AG04450 (cell line): ENCODE results near the gene UBE2L5. TPM values are rescaled to one million over a fixed set of nuclear protein-coding genes. Genes with fewer than 3 reads are reported as not detected.
A peak's percentile ranks its signal among the peaks of the same experiment; 100 is the strongest.

ENCODE experiments used
- CTCF ChIA-PET: fragments of 300-600, 350-600 bp; formaldehyde crosslinking; extraction: SDS; loops from one replicate; lab custom pipeline; 2022; ENCODE audit warnings: antibody characterized with exemption, inconsistent platforms; lab: Charles Lee
- POLR2A ChIA-PET: fragments of 350-600 bp; formaldehyde crosslinking; extraction: SDS; loops from one replicate; lab custom pipeline; 2021; ENCODE audit warnings: antibody characterized with exemption, inconsistent platforms; lab: Yijun Ruan, JAX
- DNase-seq: peaks from one replicate; pipeline ENCODE4 v3.0.0-alpha.2; 2011; ENCODE audit warnings: low read depth, low spot score
- H3K27ac ChIP-seq: one replicate; pipeline ENCODE4 v1.5.1; 2012; ENCODE audit warnings: low read depth, low read length, control low read depth
- H3K27me3 ChIP-seq: one replicate; pipeline ENCODE4 v1.6.0; 2012; ENCODE audit warnings: low read length; ENCODE audit not compliant: control insufficient read depth, insufficient read depth
- H3K4me3 ChIP-seq: 2 replicates; pipeline ENCODE4 v1.5.1; 2011; ENCODE audit warnings: mild to moderate bottlenecking, low read depth, low read length, control low read depth
- H3K9me3 ChIP-seq: 2 replicates; pipeline ENCODE4 v1.5.1; 2012; ENCODE audit warnings: low read length; ENCODE audit not compliant: control insufficient read depth, insufficient read depth
- CTCF ChIP-seq: IDR thresholded peaks from 2 replicates; pipeline ENCODE4 v1.5.1; 2011; ENCODE audit warnings: low read depth, low read length, control low read depth, inconsistent platforms
- polyA plus RNA-seq: library from polyadenylated mRNA; depleted of rRNA; stranded (reverse); fragments of >200 nt; gene quantifications from 2 replicates; pipeline ENCODE4 v1.2.3, GENCODE V29; 2011

The UBE2L5 gene
- polyA plus RNA-seq, 1 experiment, result 0.81 TPM

- peak; percentile 88 for DNase-seq
- peak overlapping the region; percentile 96 for H3K27ac ChIP-seq
- H3K9me3 ChIP-seq, result no peaks in the 10 kb centered on the region
- POLR2A ChIA-PET, result interaction anchor here (0.5 to 1.9 kb wide), 7 partner anchors 9 to 253 kb away, joined by 3 to 18 read pairs (median 5); partner anchors contain the start of genes KATNAL1, UBE2L5 and USPL1
- CTCF ChIA-PET, result interaction anchor here (0.7 to 1.2 kb wide), 3 partner anchors 9 to 264 kb away, joined by 3 to 4 read pairs (median 3); no protein-coding TSS in a partner anchor
- TF ChIP-seq CTCF, result no peak
- H3K4me3 ChIP-seq, result peak overlapping the region; percentile 58
- H3K27me3 ChIP-seq, result peaks cover 3% of the 10 kb centered on the region
These were observed 26.8 kb upstream of the UBE2L5 start for GRCh38 chr13:30395192-30396158.

GRCh38 chr13:30396434-30397075 is 25.7 kb upstream of the UBE2L5 start:
- H3K27ac ChIP-seq, result no peak overlapping the region
- ChIA-PET CTCF (no interaction called here), POLR2A (interaction anchor here (0.7 kb wide), 1 partner anchor 320 kb away, joined by 4 read pairs; no protein-coding TSS in a partner anchor)
- no peak for TF ChIP-seq CTCF
- H3K4me3 ChIP-seq, result no peak overlapping the region
- DNase-seq, result no peak
- no peaks in the 10 kb centered on the region for H3K9me3 ChIP-seq
- peaks cover 3% of the 10 kb centered on the region for H3K27me3 ChIP-seq

GRCh38 chr13:30398601-30399072 is 23.7 kb upstream of the UBE2L5 start:
- no peaks in the 10 kb centered on the region for H3K9me3 ChIP-seq
- H3K4me3 ChIP-seq, result no peak overlapping the region
- CTCF ChIA-PET, result no interaction called here
- no peaks in the 10 kb centered on the region for H3K27me3 ChIP-seq
- no peak for TF ChIP-seq CTCF
- H3K27ac ChIP-seq, result no peak overlapping the region
- no peak for DNase-seq
- POLR2A ChIA-PET, result interaction anchor here (0.7 kb wide), 1 partner anchor 110 kb away, joined by 4 read pairs; no protein-coding TSS in a partner anchor

- no peaks in the 10 kb centered on the region for H3K27me3 ChIP-seq
- H3K9me3 ChIP-seq, result no peaks in the 10 kb centered on the region
- no peak overlapping the region for H3K4me3 ChIP-seq
- no peak for TF ChIP-seq CTCF
- DNase-seq, result no peak
- H3K27ac ChIP-seq, result no peak overlapping the region
- ChIA-PET POLR2A (no interaction called here), CTCF (no interaction called here)
These were observed 21.9 kb upstream of the UBE2L5 start for GRCh38 chr13:30400376-30400775.
